Activated CD4-positive, CD25-positive, alpha-beta regulatory T cell treated with anti-CD3 and anti-CD28 coated beads, Interleukin-2, amount 50 U/mL, for 72 hours (primary cell): Measurements from ENCODE around the gene SORCS2.

Source experiments
- DNase-seq: peaks from one replicate; pipeline ENCODE4 v3.0.0; 2021

SORCS2 gene

DNA sequence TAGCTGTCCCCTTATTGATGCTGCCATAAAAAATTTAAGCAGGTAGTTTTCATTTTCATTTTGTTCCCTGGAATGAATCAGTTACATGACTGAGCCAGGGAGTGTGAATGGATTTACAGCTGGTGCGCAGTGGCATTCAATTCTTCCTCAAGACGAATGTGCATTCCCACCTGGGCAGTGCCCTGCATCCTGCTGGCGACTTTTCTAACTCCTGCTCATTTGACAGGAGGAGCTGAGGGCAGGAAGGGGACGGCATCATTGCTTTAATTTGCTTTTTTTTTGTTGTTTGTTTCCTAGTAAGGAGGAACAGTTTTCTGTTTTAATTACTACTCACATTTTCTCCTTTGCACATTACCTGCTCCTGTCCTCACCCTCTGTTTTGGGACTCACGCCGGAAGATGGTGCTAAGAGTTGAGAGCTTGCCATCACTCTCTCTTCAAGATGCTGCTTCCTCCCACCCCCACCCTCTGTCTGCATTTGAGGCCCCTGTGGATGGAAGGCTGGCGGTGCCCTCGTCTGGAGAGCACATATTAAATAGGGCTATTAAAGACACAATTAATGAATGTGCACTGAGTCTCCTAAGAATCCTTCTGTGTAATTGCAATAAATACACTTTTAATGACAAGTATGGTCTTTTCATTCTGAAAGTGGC is 206.6 kb downstream of the SORCS2 start:
- no peak for DNase-seq

DNA sequence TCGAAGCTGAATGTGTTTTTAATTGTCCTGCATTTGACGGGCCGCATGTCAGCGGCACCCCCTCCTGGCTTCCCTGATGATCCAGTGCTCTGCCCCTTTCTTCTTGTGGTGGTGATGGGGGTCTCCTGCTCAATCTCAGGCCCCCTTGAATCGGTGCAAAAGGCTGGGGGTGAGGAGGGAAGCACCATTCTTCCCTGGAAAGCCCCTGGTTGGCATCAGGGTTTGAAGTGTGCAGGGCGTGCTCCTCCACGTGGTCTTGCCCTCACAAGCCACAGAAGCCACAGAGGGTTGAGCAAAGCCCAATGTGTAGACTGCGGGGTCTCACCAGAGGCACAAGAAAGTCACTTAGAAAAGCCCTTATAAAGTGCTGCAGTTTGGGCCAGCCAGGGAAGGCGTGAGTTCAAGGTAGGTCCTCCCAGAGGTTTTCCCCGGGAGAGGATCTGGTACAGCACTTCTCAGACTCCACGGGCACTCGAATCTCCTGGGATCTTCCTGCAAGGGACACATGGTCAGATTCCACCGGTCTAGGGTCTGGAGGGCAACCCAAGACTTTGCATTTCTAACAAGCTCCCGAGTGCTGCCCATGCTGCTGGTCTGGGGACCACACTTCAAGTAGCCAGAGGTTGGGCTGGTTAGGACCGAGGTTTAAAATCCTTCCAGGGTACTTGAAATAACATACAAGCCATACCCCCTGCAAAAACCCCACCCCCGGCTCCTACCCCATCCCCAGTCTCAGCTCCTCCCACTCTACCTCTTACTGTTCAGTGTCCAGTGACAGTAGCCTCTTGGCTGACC is 207.3 kb downstream of the SORCS2 start:
- DNase-seq: no peak

DNA sequence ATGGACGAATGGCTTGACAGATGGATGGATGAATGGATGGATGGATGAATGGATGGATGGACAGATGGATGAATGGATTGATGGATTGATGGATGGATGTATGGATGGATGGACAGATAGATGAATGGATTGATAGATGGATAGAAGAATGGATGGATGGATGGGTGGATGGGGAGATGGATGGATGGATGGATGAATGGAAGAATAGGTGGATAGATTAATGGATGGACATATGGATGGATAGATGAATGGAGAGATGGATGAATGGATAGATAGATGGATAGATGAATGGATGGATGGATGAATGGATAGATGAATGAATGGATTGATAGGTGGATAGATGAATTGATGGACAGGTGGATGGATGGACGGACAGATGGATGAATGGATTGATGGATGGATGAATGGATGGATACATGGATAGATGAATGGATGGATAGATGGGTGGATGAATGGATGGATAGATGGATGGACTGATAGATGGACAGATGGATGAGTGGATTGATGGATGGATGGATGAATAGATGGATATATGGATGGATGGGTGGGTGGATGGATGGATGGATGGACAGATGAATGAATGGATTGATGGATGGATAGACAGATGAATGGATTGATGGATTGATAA is 208.4 kb downstream of the SORCS2 start:
- no peak for DNase-seq

DNA sequence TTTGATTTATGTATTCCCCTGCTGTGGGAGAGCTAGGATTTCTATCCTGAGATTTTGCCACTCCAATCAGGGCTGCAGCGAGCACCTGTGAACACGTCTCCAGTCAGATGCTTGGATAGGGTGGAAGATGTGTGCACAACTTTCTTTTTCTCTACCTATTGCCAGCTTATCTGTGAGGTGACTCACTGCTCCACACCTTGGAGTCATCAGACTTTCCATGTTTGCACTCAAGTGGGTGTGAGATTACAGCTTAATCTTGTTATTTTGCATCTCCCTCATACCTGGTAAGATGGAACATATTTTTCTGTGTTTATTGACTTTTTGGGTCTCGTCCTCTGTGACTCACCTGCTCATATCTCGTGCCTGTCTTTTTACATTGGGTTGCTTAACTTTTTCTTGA is 210.2 kb downstream of the SORCS2 start:
- no peak for DNase-seq

DNA sequence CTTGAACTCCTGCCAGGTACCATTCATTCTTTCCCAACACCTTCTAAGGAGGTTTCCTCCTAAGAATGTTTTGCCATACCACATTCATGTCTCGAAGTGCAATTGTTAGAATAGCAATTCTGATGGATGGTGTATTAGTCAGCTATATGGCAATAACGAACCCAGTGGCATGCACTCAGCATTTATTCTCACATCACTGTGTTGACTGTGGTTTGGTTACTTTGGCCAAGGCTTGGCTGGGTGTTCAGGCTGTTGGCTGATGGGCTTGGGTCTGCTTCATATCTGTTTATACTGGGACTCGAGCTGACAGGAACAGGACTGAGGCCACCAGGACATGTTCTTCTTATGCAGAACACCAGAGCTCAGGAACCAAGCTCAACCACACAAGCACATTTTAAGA is 210.7 kb downstream of the SORCS2 start:
- DNase-seq: no peak

DNA sequence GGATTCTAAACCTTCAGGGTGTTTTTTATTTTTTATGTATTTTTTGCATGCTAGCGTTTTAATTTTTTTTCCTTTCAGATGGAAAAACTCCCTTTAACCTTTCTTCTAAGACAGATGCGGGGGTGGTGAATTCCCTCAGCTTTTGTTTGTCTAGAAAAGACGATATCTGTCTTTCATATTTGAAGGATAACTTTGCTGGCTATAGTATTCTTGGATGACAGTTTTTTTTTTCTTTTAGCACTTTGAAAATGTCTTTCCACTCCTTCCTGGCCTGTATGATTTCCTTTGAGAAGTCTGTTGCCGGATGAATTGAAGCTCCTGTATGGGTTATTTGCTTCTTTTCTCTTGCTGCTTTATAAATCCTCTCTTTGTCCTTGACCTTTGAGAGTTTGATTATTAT is 215.8 kb downstream of the SORCS2 start:
- no peak for DNase-seq

DNA sequence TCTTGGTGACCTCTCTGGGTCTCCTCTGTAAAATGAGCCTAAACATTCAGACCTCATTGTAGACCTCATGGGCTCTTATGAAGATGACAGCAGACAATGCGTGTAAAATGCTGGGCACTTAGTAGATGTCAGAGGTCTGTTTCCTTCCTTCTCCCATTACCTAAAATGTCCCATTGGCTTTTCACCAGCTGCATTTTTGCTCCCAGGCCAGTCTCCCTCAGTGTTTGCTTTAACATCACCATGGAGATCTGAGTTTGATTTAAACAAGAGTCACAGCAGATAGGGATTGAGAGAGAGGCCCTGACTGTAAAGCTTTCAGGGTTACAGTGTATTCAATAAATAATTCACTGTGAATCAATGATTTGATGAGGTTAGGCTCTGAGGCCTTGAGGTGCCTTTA is 218.1 kb downstream of the SORCS2 start:
- no peak for DNase-seq

DNA sequence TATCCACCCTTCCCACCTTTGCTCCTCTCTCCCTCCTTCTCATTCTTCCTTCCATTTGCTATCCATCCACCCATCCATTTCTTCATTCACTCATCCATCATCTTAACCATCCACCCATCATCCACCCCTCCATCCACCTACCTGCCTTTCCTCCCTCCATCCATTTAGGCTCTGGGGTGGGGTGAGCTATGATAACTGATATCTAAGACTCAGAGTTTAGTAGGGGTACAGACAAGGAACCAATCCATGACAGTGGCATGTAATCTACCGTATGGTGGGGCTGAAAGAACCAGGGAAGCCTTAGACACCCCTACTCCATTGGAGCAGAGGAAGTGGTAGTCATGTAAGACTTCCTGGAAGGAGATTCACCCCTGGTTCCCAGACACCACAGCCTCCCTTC is 219.2 kb downstream of the SORCS2 start:
- no peak for DNase-seq

DNA sequence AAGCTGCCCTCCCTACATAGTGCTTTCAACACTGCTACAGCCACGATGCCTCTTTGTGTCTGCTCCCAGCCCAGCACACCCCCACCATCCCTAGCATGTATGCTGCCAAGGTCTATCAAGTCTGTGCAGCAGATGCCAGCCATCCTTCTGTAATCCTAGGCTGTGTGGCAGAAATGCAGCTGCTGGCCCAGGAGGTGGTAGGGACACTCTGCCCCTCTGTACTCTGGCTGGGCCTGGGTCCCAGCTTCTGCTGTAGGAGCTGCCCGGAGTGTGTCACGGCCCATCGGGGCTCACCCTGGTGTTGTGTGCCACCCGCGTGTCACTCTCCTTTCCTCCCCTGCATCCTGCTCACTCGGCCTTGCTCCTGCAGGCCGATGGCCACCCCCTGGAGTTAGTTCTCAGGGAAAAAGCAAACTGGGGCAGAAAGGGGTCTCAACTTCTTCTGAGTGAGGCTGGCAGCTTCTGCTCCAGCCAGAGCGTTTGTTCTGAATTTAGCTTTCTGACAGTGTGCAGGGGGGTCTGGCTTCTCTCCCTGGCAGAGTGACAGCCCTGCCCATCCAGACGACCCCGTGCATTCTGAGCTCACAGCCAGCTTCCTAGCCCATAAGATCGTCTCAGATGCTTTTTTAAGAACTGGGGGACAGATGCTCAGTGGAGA is 219.7 kb downstream of the SORCS2 start:
- DNase-seq: peak; percentile 1

DNA sequence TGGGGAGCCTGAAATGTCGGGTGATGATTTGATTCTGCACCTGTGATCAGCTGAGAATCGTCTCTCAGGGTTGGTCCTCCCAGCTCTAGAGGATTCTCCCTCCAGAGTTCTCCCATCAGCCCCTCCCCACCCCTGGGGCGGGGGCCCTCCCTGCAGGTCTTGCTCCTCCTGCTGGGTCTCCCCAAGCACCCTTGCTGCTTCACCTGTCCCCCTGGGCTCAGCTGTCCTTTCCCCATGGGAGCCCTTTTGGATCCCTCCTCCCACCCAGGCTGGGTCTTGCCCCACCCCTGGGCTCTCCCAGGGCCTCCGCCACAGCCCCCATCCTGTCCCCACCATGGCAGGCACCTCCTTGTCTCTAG is 220.2 kb downstream of the SORCS2 start:
- peak; percentile 11 for DNase-seq

DNA sequence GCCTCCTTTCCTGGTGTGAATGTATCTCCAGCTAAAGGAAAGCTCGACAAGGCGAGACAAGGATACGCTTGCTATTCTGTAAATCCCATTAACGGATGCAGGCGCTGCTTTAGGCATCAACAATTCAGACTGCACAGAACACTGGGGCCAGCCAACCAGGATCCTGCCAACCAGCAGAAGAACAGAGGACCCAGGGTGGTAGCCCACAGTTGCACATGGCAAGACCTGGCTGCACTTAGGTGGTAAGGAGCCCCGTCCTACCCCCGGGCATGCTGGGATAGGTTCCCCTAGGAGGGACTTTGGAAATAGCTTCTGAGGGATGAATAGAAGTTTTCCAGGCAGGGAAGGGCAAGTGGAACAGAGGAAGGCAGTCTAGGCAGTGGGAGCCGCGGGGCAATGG is 221.7 kb downstream of the SORCS2 start:
- peak; percentile 1 for DNase-seq

DNA sequence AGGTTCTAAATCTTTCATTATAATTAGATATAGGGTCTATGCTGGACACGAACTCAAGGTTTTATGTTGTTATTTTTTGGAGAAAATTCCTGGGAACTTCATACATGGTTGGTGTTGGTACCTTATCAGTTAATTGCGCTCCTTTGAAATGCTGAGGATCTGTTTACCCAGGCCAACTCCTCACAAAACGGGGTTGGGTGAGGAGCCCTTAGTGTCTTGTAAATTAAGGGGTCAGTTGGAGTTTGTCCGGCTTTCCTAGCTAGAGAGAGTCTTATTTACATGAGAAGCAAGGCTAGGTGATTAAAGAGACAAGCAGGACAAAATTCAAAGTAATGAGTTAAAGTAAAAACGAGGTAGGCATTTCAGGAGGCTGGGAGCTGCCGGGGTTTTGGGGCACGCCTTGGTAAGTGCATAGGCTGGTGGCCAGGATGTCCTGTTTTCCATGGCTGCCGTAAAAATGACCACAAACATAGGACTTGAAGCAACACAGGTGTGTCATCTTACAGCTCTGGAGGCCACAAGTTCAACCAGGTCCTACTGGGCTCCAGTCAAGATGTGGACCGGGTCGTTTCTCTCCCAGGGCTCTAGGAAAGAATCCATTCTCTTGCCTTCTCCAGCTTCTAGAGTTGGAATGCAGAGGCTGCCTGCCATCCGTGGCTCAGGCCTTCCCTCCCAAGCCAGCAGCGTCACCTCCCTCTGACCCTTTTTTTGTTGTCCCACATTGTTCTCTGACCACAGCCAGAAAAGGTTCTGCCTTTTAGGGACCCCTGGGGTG is 222.6 kb downstream of the SORCS2 start:
- peak; percentile 6 for DNase-seq

DNA sequence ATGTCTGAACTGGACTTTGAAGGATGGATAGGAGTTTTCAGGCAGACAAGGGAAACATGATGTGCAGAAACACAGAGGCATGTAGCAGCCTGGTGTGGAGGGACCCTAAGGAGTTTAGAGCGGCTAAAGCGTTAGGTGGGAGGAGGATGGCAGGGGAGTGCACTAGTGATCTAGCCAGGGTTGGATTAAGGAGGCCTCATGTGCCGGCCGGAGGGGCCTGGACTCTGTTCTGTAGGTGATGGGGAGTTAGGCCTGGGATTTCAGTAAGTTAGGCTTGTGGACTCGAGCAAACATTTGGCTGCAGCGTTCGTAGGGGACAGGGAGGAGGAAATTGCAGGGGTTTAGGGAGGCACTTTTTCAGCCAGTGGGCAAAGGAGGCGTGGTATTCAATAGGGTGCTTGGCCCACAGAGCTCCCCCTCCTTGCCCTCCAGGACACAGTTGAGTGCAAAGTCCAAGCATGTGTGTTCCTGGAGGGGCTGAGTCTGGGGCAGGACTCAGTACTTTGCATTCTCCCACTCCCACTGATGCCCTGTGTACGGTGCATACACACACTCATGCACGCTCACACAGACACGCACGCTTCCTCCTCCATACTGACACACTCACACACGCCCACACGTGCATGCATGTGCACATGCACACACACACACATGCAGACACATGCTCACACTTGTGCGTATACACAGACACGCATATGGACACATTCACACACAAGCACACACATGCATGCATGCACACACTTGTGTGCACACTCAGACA is 223.8 kb downstream of the SORCS2 start:
- peak; percentile 11 for DNase-seq

DNA sequence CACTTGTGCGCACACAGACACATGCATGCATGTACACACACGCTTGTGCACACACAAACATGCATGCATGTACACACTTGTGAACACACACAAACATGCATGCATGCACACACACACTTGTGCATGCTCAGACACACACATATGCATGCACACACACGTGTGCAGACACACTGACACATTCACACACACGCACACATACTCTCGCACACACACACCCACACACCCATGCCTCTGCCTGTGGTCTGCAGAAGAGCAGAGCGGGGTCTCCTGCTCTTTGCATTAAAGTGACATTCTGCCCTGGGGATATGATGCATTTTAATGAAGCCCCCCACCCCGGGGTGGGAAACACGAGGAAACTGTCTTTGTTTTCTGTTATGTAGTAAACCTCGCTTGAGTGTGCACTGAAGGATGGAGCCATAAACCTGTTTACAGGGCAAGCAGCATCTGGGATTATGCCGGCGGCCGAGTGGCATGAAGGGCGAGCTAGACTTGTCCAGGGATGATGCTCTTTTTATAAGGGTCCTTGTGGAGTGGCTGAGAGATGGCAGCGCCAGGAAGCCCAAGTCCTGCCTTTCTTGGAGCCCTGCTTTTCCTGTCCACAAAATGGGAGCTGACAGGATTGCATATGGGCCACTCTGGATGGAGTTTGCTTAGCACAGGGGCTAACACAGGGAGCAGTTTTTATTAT is 224.6 kb downstream of the SORCS2 start:
- DNase-seq: peak; percentile 1

DNA sequence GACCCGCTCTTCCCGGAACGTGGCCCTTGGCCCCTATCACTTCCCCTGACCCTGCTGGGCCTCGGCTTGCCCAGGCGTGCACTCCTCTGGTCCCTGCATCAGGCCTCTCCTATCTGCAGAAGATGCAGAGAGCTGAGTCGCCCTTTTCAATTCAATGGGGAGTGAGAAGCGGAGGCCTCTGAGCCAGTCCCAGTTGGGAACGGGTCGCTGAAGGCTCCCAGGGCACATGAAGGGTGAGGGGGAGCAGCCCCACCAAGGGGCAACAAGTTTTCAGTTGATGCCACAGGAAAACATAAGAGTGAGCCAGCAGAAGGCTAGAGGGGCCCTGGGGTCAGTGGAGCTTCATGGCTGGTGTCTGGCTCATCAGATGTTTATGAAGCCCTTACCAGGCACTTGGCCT is 225.3 kb downstream of the SORCS2 start:
- DNase-seq: peak; percentile 4

DNA sequence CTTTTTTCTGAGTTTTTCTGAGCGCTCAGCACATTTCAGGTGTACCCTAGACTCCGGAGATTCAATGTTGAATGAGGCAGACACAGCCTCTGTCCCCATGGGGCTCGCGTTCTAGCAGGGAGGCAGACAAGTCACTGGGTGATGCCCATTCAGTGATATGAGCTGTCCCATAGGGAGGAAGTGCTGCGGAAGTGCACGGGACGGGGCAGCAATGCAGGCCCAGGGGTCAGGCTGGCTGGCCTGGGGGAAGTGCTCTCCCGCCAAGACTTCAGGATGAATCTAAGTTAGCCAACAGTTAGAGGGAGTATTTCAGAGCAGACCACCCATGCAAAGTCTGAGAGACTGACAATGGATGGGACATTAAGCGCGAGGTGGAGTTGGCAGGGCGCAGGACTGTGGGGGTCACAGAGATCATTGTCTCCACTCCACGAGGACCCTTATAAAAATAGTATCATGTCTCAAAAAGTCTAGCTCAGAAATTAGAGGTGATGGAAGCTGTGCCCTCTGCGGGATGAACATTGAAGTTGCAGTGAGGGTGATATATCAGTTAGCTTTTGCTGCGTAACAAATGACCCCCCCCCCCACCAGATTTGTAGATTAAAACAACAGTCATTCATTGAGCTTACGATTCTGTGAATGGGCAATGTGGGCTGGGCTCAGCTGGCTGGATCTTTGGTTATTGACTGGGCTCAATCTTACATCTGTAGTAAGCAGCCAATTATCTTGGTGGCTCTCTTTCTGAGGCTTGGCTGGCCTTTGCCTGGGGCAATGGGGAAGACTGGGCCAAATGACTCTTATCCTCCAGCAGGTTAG is 226.0 kb downstream of the SORCS2 start:
- peak; percentile 13 for DNase-seq

DNA sequence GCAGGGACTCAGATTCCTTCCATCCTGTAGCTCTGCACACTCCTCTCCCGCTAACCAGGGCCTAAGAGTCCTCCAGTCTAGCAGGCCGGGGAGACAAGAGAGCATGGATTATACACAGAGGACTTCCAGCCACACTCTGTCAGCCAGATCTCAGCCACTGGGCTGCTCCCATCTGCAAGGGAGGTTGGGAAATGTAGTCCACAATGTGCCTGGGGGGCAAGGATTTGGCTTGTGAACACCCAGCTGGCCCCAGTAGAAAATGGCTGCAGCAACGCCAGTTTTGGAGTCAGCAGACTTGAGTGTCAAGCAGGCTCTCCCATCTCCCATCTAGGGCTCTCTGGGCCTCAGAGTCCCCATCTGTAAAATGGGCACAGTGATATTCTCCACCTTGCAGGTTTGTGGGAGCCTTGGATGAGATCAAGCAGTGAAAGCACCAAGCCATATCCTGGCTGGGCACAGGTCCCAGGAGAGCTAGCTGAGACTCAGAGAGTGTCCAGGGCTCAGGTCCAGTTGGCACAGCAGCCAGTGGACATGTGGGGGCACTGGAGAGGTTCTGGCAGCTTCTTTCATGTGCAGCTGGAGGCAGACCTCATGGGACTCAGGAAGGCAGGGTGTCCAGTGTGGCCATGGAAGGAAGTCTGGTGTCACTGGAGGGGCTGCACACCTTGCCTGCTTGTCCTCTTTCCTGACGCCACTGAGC is 227.8 kb downstream of the SORCS2 start:
- peak; percentile 12 for DNase-seq

DNA sequence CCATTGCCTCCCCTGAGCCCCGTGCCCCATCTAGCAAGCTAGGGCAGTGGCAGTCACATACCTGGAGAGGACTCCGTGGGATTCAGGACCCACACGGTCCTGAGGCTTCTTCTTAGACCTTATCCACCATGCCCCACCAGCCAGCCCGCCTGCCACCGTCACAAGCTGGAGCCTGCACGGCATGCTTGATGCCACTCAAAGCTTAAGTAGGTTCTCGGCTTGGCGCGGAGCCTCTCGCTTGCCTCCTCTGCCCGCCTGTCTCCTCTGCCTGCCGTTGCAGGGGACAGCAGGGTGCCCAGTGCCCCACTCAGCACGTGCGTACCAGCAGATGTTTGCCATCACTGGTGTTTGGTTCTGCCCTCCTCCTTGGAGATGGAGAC is 228.3 kb downstream of the SORCS2 start:
- DNase-seq: peak; percentile 26

DNA sequence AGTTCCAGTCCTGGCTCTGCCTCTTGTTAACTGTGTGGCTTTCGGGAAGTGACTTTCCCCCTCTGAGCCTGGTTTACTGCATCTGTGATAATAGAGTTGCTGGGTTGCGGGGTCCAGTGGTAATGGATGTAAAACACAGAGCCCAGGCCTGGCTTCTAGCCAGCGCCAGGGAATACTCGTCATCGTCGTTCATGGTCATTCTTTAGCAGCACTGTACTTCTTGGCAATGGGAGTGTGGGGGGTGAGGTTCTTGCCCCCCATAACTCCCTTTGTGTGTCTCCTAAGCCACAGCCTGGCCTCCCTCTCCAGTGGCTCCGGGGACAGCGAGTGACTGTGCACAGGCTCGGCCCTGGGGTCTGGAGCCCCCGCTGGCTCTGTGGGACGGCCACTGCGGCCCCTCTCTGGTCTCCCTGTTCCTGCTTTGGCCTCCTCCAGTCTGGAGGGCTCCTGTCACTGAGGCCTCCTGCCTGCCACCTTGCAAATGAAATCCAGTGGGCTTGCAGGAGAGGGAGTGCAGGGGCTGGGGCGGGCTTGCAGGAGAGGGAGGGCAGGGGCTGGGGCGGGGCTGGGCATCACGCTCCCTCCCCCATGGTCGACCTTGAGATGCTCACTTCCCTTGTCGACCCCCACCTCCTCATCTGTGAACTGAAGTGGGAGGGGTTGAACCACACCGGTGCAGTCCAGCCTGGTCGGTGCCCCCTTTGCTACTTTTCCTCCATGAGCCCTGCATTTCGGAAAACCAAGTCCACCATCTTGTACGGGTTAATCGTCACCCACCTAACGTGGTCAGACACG is 229.2 kb downstream of the SORCS2 start:
- no peak for DNase-seq
